Stimulated activated memory B cell treated with anti-CD40 and anti-IgM and Interleukin-4, amounts not matched to agents 10 μg/mL and 1 μg/mL and 100 μg/mL, for 72 hours (primary cell): Measurements from ENCODE around the gene NT5DC1.

Source experiments
- ATAC-seq: fragments of 150-1000 bp; cut with Tn5 transposase; 2 replicates; pipeline ENCODE4 v1.10.0; 2021
- H3K27ac Mint-ChIP-seq: one replicate; pipeline ENCODE4 v1.8.0; 2022; ENCODE audit warnings: mild to moderate bottlenecking, mixed read lengths
- H3K27me3 Mint-ChIP-seq: one replicate; pipeline ENCODE4 v1.8.0; 2022; ENCODE audit warnings: mixed read lengths
- H3K36me3 Mint-ChIP-seq: one replicate; pipeline ENCODE4 v1.8.0; 2022; ENCODE audit warnings: mixed read lengths
- H3K4me1 Mint-ChIP-seq: one replicate; pipeline ENCODE4 v1.8.0; 2022; ENCODE audit warnings: mixed read lengths
- H3K4me3 Mint-ChIP-seq: one replicate; pipeline ENCODE4 v1.8.0; 2022; ENCODE audit warnings: mild to moderate bottlenecking, moderate library complexity, mixed read lengths
- H3K9me3 Mint-ChIP-seq: one replicate; pipeline ENCODE4 v1.8.0; 2022; ENCODE audit warnings: mixed read lengths

NT5DC1 gene

DNA sequence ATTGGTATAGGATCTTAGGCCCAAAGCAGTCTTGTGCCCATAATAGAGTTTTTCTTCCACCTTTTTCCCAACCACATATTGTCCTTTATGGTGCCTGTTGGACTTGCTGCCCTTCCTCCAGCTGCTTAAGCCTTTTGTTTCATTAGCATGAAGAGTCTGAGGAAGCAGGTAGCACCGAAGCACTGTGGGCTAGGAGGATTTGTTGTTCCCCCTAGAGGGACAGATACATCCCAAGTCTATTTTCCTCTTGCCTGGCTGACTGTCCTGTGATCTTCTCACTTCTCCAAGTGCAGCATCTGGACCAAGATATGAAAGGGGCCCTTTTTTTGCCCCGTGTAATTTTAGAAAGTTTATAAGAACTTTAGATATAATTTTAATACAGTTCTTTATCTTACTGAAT is 75.9 kb downstream of the NT5DC1 start:
- no peak for ATAC-seq
- H3K4me3 Mint-ChIP-seq = no peak overlapping the region

GRCh38 chr6:116180375-116180774 is 79.7 kb downstream of the NT5DC1 start:
- Mint-ChIP-seq H3K27ac (no peak overlapping the region), H3K4me1 (peaks cover 28% of the 10 kb centered on the region), H3K4me3 (no peak overlapping the region), H3K27me3 (no peaks in the 10 kb centered on the region), H3K9me3 (peaks cover 4% of the 10 kb centered on the region), H3K36me3 (peaks cover 52% of the 10 kb centered on the region)
- no peak for ATAC-seq

More for the DNA sequence above, 75.9 kb downstream of the NT5DC1 start:
- Mint-ChIP-seq H3K27ac (no peak overlapping the region), H3K27me3 (no peaks in the 10 kb centered on the region), H3K9me3 (peaks cover 9% of the 10 kb centered on the region), H3K36me3 (peaks cover 46% of the 10 kb centered on the region), H3K4me1 (no peaks in the 10 kb centered on the region)

- H3K4me1 Mint-ChIP-seq = peaks cover 14% of the 10 kb centered on the region
- H3K27me3 Mint-ChIP-seq = no peaks in the 10 kb centered on the region
- no peak overlapping the region for H3K27ac Mint-ChIP-seq
Measured at GRCh38 chr6:116189472-116189871, 88.8 kb downstream of the NT5DC1 start.

GRCh38 chr6:116190550-116190949 is 89.9 kb downstream of the NT5DC1 start:
- Mint-ChIP-seq H3K27me3 (no peaks in the 10 kb centered on the region), H3K36me3 (peaks cover 22% of the 10 kb centered on the region), H3K4me3 (no peak overlapping the region), H3K27ac (no peak overlapping the region), H3K9me3 (no peaks in the 10 kb centered on the region), H3K4me1 (peaks cover 8% of the 10 kb centered on the region)
- ATAC-seq = no peak

More at GRCh38 chr6:116189472-116189871, 88.8 kb downstream of the NT5DC1 start:
- H3K9me3 Mint-ChIP-seq = no peaks in the 10 kb centered on the region
- H3K4me3 Mint-ChIP-seq = no peak overlapping the region
- peaks cover 31% of the 10 kb centered on the region for H3K36me3 Mint-ChIP-seq
- ATAC-seq = no peak

- H3K27ac Mint-ChIP-seq = no peak overlapping the region
Measured at GRCh38 chr6:116191881-116192280, 91.2 kb downstream of the NT5DC1 start.

GRCh38 chr6:116192786-116193185 is 92.1 kb downstream of the NT5DC1 start:
- H3K27ac Mint-ChIP-seq = no peak overlapping the region
- peaks cover 15% of the 10 kb centered on the region for H3K36me3 Mint-ChIP-seq
- H3K27me3 Mint-ChIP-seq = no peaks in the 10 kb centered on the region
- no peaks in the 10 kb centered on the region for H3K4me1 Mint-ChIP-seq
- no peak overlapping the region for H3K4me3 Mint-ChIP-seq
- H3K9me3 Mint-ChIP-seq = no peaks in the 10 kb centered on the region
- ATAC-seq = no peak

More at GRCh38 chr6:116191881-116192280, 91.2 kb downstream of the NT5DC1 start:
- peaks cover 3% of the 10 kb centered on the region for H3K4me1 Mint-ChIP-seq
- no peaks in the 10 kb centered on the region for H3K9me3 Mint-ChIP-seq
- no peaks in the 10 kb centered on the region for H3K27me3 Mint-ChIP-seq
- no peak for ATAC-seq
- H3K36me3 Mint-ChIP-seq = peaks cover 16% of the 10 kb centered on the region
- no peak overlapping the region for H3K4me3 Mint-ChIP-seq

- H3K9me3 Mint-ChIP-seq = no peaks in the 10 kb centered on the region
- H3K27ac Mint-ChIP-seq = no peak overlapping the region
- H3K27me3 Mint-ChIP-seq = no peaks in the 10 kb centered on the region
- H3K4me1 Mint-ChIP-seq = no peaks in the 10 kb centered on the region
- H3K36me3 Mint-ChIP-seq = peaks cover 14% of the 10 kb centered on the region
- no peak overlapping the region for H3K4me3 Mint-ChIP-seq
- no peak for ATAC-seq
Measured at GRCh38 chr6:116196841-116197240, 96.2 kb downstream of the NT5DC1 start.

- Mint-ChIP-seq H3K4me3 (no peak overlapping the region), H3K27ac (no peak overlapping the region)
- ATAC-seq = no peak
Measured at GRCh38 chr6:116200619-116201249, 100.1 kb downstream of the NT5DC1 start.

GRCh38 chr6:116201538-116201937 is 100.9 kb downstream of the NT5DC1 start:
- no peaks in the 10 kb centered on the region for H3K4me1 Mint-ChIP-seq
- peaks cover 14% of the 10 kb centered on the region for H3K36me3 Mint-ChIP-seq
- H3K27me3 Mint-ChIP-seq = no peaks in the 10 kb centered on the region
- no peaks in the 10 kb centered on the region for H3K9me3 Mint-ChIP-seq
- H3K27ac Mint-ChIP-seq = no peak overlapping the region
- H3K4me3 Mint-ChIP-seq = no peak overlapping the region
- ATAC-seq = no peak

More at GRCh38 chr6:116200619-116201249, 100.1 kb downstream of the NT5DC1 start:
- Mint-ChIP-seq H3K4me1 (no peaks in the 10 kb centered on the region), H3K36me3 (peaks cover 14% of the 10 kb centered on the region), H3K27me3 (no peaks in the 10 kb centered on the region), H3K9me3 (no peaks in the 10 kb centered on the region)

DNA sequence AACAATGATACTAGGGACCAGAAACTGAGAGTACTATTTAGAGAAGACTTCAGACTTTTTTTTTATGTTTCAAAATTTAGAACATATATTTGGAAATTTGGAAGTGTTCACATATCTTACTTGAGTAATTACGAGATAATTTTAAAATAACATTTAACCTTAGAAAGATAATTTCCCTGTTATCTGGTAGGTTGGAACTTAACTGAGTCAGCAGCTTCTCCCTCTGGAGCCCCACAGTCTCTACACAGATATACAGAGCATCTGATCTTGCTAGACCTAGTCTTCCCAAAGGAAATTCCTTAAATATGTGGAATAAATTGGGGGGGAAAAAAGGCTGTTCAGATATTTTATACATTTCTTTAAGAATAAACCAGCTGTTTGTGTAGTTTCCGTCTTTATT is 104.6 kb downstream of the NT5DC1 start:
- H3K27ac Mint-ChIP-seq = no peak overlapping the region
- H3K4me3 Mint-ChIP-seq = no peak overlapping the region
- H3K36me3 Mint-ChIP-seq = peaks cover 10% of the 10 kb centered on the region

GRCh38 chr6:116206231-116206903 is 105.7 kb downstream of the NT5DC1 start:
- H3K27me3 Mint-ChIP-seq = no peaks in the 10 kb centered on the region
- peaks cover 5% of the 10 kb centered on the region for H3K36me3 Mint-ChIP-seq
- H3K27ac Mint-ChIP-seq = no peak overlapping the region
- no peaks in the 10 kb centered on the region for H3K4me1 Mint-ChIP-seq
- H3K4me3 Mint-ChIP-seq = no peak overlapping the region
- no peak for ATAC-seq
- no peaks in the 10 kb centered on the region for H3K9me3 Mint-ChIP-seq

More for the DNA sequence above, 104.6 kb downstream of the NT5DC1 start:
- no peaks in the 10 kb centered on the region for H3K27me3 Mint-ChIP-seq
- no peaks in the 10 kb centered on the region for H3K4me1 Mint-ChIP-seq
- H3K9me3 Mint-ChIP-seq = no peaks in the 10 kb centered on the region
- no peak for ATAC-seq

DNA sequence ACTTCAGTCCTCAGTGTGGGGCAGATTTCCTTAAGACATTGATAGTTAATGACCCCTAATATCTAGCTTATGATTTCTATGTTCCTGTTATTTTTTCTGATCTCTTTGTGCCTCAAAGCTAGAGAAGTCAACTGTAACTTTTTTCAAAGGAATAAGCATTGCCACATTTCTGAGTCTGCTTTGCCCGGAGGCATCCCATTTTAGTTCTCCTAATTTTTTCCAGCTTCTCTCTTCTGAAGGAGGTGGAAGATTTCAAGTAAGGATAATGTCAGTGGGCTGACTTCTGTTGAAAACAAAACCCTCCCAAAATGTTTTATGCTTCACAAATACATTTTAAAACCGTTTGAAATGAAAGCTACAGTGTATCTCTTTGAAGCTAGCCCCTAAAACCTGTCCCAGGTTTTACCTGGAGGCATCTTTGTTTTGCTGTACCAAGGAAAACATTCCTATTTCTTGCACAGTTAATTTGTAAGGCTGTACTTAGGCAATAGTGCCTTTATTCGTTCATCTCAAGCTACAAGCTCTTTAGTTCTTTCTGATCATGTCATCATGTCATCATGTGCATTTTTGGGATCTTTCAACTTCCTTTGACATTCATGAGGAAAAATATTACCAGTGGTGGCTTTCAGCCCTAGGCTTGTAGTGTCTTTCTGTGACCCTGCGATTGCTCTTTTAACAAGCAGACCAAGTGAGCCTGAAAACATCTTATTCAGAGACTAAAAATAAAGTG is 107.6 kb downstream of the NT5DC1 start:
- Mint-ChIP-seq H3K27ac (no peak overlapping the region), H3K27me3 (no peaks in the 10 kb centered on the region), H3K36me3 (peaks cover 5% of the 10 kb centered on the region), H3K4me3 (no peak overlapping the region), H3K4me1 (no peaks in the 10 kb centered on the region), H3K9me3 (no peaks in the 10 kb centered on the region)
- ATAC-seq = no peak

- Mint-ChIP-seq H3K36me3 (peaks cover 10% of the 10 kb centered on the region), H3K27me3 (no peaks in the 10 kb centered on the region), H3K27ac (no peak overlapping the region), H3K4me3 (no peak overlapping the region), H3K4me1 (no peaks in the 10 kb centered on the region), H3K9me3 (no peaks in the 10 kb centered on the region)
- ATAC-seq = no peak
Measured at GRCh38 chr6:116210316-116210715, 109.7 kb downstream of the NT5DC1 start.

GRCh38 chr6:116210750-116211425 is 110.2 kb downstream of the NT5DC1 start:
- no peaks in the 10 kb centered on the region for H3K4me1 Mint-ChIP-seq
- no peaks in the 10 kb centered on the region for H3K9me3 Mint-ChIP-seq
- ATAC-seq = no peak

GRCh38 chr6:116214681-116215080 is 114.0 kb downstream of the NT5DC1 start:
- Mint-ChIP-seq H3K9me3 (no peaks in the 10 kb centered on the region), H3K27me3 (no peaks in the 10 kb centered on the region), H3K36me3 (peaks cover 7% of the 10 kb centered on the region), H3K4me1 (no peaks in the 10 kb centered on the region), H3K27ac (no peak overlapping the region), H3K4me3 (no peak overlapping the region)
- ATAC-seq = no peak

More at GRCh38 chr6:116210750-116211425, 110.2 kb downstream of the NT5DC1 start:
- Mint-ChIP-seq H3K4me3 (no peak overlapping the region), H3K27ac (no peak overlapping the region), H3K36me3 (peaks cover 12% of the 10 kb centered on the region), H3K27me3 (no peaks in the 10 kb centered on the region)
